Measurements from ENCODE around the gene CCDC9.
"Not testable (repeated sequence)": the region's sequence is repeated elsewhere in the genome, so short reads cannot be mapped to it uniquely, and the experiment has no call there.

The CCDC9 gene

DNA sequence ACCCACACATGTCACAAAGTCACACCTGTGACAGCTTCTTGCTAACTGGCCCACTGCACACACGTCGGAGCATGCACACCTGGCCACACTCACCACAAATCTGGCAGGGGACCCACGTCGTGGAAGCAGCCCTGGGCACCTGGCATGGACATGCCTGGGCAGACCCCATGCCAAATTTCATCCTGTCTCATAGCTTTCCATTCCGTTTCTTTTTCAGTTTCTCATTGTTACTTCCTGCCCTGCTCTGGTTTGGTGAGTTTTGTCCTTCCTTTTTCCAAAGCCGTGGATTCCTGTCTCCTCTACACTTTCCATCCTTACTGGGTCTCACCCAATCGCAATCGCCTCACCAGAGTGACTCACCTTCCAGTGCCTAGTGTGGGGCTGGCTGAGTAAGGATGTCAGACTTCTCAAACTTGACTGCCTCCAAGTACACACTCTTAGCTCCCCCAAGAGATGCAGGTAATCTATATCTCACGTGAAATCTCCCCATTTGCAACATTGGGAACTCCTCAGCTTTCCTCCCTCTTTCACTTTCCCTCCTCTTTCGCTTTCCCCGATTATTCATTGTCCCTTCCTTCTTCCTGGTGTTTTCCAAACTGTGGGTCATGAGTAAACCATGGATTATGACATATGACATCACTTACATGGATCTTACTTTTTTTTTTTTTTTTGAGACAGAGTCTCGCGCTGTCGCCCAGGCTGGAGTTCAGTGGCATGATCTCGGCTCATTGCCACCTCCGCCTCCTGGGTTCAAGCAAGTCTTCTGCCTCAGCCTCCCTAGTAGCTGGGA lies 23.7 kb upstream of the CCDC9 start:
- DNase-seq = no peak

DNA sequence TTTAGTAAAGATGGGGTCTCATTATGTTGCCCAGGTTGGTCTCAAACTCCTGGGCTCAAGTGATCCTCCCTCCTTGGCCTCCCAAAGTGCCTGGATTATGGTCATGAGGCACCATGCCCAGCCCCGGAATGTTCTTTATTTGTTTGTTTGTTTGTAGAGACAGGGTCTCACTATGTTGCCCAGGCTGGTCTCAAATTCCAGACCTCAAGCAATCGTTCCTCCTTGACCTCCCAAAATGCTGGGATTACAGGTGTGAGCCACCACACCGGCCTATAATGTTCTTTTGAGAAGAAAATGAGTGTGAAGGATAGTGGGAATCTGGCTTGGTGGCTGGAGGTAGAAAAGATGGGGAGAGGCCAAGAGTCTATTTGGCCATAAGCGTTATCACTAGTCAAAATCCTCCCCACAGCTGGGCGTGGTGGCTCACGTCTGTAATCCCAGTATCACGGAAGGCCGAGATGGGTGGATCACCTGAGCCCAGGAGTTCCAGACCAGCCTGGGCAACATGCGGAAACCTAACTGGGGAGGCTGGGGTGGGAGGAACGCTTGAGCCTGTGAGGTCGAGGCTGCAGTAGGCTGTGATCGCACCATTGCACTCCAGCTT lies 20.2 kb upstream of the CCDC9 start:
- DNase-seq = no peak

DNA sequence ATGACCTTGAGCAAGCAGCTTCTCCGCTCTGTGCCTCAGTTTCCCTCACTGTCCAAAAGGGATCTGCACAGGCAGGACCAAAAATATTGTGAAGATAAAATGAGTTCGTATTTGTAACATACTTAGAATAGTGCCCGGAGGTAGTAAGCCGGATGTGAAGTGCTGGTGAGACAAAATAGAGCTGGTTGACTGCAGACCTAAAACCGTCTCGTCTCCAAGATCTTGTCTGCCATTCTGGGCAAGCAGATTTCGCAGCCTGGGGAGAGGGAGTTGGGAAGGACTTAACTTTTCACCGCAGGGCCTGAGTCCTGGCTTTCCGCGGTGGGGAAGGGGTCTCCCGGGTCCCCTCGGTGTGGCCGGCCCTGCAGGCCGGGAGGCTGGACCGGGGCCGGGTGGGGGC lies 17.2 kb upstream of the CCDC9 start:
- DNase-seq = peak; percentile 68

- peak; percentile 97 for DNase-seq
Observed at GRCh38 chr19:47239610-47240296, 16.6 kb upstream of the CCDC9 start.

GRCh38 chr19:47240556-47240955 lies 15.8 kb upstream of the CCDC9 start:
- DNase-seq = no peak

- DNase-seq = peak; percentile 99
Observed at GRCh38 chr19:47240996-47241918, 15.1 kb upstream of the CCDC9 start.

- no peak for DNase-seq
Observed at GRCh38 chr19:47241919-47242577, 14.3 kb upstream of the CCDC9 start.

DNA sequence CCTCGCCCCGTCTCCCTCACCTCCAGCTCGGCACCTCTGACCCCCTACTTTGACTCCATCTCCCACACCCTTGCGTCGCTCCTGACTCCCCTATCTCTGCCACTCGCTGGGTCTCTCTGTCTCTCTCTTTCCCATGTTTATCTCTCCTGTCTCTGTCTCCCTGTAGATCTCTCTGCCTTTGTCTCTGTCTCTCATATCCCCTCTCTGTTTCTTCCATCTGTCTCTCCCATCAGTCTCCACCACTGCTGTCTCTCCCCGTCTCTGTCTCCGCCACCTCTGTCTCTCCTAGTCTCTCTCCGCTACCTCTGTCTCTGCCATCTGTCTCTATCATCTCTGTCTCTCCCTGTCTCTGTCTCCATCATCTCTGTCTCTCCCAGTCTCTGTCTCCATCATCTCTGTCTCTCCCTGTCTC lies 13.0 kb upstream of the CCDC9 start:
- DNase-seq = no peak

GRCh38 chr19:47243776-47244547 lies 12.4 kb upstream of the CCDC9 start:
- DNase-seq = peak; percentile 97

GRCh38 chr19:47247308-47247990 lies 8.9 kb upstream of the CCDC9 start:
- DNase-seq = peak; percentile 74

DNA sequence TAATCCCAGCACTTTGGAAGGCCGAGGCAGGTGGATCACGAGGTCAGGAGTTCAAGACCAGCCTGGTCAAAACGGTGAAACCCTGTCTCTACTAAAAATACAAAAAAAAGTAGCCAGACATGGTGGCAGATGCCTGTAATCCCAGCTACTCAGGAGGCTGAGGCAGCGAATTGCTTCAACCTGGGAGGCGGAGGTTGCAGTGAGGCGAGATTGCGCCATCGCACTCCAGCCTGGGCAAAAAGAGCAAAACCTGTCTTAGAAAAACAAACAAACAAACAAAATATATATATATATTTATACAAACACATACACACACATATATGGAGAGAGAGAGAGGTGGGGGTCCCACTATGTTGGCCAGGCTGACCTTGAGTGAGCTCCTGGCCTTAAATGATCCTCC lies 3.3 kb upstream of the CCDC9 start:
- DNase-seq = not testable (repeated sequence)

DNA sequence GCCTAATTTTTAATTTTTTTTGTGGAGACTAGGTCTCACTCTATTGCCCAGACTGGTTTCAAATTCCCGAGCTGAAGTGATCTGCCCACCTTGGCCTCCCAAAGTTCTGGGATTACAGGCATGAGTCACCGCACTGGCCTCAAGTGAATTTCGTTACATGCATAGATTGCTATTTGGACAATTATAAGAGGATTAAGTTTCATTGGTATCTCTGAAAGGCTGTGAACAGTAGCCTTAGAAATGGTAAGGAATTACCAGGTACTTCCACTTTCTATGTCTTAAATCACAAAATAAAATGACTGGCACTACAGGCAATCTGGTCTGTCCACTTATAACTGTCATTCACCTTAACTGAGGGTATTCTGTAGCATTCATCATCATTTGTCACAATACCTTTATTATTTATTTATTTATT lies 2.9 kb upstream of the CCDC9 start:
- DNase-seq = no peak

DNA sequence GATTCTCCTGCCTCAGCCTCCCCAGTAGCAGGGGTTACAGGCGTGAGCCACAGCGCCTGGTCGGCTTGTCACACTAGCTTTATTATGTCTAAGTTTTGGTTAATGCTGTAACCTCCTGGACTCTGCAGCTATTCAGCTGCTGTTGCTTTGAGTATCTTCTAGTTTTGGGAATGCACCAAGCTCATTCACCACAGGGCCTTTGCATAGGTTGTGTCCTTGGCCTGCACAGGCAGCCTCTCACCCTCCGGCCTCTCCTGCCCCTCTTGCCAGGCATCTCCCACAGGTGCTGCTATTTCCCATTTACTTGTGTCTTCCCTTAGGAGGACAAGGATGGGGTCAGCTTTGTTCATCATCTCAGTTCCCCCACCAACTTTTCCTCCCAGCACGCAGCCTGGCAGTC lies 2.4 kb upstream of the CCDC9 start:
- DNase-seq = no peak

DNA sequence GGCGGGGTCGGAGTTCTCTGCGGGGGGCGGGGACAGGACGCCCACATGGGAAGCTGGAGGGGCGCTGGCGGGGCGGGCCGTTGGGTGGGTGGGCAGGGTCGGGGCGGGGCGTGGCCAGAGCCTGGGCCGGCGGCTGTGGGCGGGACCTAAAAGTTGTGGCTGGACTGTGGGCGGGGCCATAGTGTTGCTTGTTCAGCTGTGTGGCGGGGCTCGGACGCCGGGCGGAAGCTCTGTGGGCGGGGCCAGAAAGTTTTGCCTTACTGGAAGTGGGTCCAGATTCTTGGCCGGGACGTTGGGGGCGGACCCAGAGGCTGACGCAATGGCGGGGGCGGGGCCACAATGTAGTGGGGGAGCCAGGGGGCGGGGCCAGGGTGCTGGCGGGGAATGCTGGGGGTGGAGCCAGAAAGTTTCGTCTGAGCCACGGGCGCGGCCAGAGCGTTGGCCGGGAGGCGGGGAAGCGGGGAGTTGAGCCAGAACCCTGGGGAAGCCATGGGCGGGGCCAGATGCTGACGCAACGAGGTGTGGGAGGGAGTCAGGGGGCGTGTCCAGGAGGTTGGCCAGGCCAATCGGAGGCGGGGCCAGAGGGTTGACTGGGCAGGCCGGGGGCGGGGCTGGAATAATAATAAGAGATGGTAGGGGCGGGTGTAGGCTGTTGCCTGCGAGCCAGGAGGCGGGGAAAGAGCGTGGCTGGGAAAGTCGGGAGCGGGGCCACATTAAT lies 527 bp downstream of the CCDC9 start:
- DNase-seq = peak; percentile 100

GRCh38 chr19:47257411-47258169 lies 1.3 kb downstream of the CCDC9 start:
- DNase-seq = no peak

DNA sequence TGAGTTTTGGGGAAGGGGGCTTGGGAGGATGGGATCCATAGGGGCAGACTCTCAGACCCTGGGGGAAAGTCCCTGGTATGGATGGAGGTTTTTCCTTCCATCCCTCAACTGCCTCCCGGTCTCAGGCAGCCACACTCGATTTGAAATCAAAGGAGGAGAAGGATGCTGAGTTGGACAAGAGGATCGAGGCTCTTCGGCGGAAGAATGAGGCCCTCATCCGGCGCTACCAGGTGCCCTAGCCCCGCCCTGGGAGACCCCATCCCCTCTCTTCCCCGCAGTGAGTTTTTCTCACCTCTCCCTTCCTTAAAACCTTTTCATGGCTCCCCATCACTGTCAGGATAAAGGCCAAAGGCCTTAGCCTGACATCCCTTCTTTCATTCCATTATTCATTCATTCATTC lies 2.1 kb downstream of the CCDC9 start:
- no peak for DNase-seq

GRCh38 chr19:47258895-47259555 lies 2.7 kb downstream of the CCDC9 start:
- no peak for DNase-seq

- DNase-seq = no peak
Observed at GRCh38 chr19:47260476-47260875, 4.2 kb downstream of the CCDC9 start.

Measured in NCI-H69 (cell line).